ENCODE measurements around the gene ZNF865.
A peak's percentile ranks its signal among the peaks of the same experiment; 100 is the strongest.

The ZNF865 gene

DNA sequence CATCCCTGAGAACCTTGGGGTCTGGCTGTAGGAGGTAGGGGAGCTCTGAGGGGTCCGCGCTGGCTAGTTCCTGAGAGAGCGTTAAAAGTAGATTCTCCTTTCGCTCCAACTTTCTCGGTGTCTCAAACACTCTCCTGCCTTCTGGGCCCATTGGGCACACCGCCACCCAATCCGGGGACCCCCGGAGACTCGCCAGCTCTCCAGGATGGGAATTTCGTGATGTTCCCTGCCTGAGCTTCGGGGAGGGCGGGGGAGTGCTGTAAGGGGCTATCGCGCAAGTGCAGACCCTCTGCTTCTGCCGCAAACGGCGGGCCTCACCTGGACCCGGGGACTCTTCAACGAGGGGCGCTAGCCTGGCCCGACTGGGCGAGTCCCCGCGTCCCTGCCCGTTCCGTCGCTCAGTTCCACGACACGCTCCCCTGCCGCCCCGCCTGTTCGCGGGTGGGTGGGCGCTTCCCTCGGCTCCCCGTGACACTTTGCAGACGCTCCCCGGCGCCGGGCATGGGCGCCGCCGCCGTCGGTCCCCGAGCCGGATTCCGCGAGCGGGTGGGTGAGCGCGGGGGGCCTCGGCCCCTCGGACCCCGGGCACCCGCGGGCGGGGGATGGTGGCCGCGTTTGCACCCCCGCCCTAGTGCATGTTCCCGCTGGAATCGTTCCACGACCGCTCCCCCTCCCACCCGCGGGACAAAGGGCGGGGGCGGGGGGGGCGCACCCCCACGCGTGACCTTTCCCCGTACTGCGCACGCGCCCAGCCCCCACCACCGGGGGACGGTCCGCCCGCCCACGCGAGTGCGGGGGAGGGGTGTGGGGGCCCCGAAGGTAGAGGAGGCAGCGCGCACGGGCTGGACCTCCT, 42.5 kb downstream of the ZNF865 start, which contains the start of gene CCDC106:
CCDC106 (plus strand) TSS at position 481 of the 853 bp plus-strand sequence. CDS start 835 bp downstream, outside the sequence.
- no peak for TF ChIP-seq JUND (IDR thresholded peaks at IDR 0.05; ENCODE audit: low read depth)
- in situ Hi-C loops (cut with HindIII; ENCODE audit: low pct_unique_long_range_greater_than_20kb, low sequenced_read_pairs), result no loop called here
- peak; percentile 38 to 70 for DNase-seq (ENCODE audit: low read depth in 1 of 2, low spot score in 1 of 2)

DNA sequence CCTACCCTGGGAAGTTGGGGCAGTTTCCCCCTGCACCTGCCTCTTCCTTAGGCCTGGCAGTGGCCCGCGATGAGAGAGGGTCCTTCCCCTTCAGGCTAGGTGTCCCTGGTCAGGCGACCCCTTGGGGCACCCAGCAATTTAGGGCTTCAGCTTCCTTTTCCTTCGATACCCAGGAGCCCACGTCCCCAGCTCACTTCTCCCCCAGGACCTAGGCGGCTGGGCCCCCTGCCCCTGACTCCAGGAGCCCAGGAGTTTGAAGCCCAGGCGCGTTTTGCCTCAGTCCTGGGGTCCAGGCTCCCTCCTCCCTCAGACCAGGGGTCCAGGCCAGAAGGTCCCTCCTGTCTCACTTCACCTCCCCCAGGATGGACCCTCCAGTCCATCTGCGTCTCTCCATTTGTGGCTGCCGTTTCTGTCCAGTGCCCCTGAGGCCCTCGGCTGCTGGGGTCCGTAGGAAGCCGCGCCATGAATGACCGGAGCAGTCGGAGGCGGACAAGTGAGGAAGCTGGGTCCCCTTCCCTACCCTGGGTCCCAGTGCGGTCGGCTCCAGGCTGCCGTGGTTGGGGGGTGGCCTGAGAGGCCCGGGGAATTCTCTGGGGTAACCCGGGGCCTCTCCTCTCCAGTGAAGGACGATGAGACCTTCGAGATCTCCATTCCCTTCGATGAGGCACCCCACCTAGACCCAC, 43.3 kb downstream of the ZNF865 start:
- in situ Hi-C loops (cut with HindIII; ENCODE audit: low pct_unique_long_range_greater_than_20kb, low sequenced_read_pairs), result no loop called here
- DNase-seq (ENCODE audit: low read depth in 1 of 2, low spot score in 1 of 2), result no peak
- no peak for TF ChIP-seq JUND (IDR thresholded peaks at IDR 0.05; ENCODE audit: low read depth)

- TF ChIP-seq JUND (IDR thresholded peaks at IDR 0.05; ENCODE audit: low read depth), result no peak
- in situ Hi-C loops (cut with HindIII; ENCODE audit: low pct_unique_long_range_greater_than_20kb, low sequenced_read_pairs), result no loop called here
- DNase-seq (ENCODE audit: low read depth in 1 of 2, low spot score in 1 of 2), result no peak
Measured at GRCh38 chr19:55649268-55650125, 44.0 kb downstream of the ZNF865 start.

GRCh38 chr19:55650126-55650557, 44.7 kb downstream of the ZNF865 start:
- DNase-seq (ENCODE audit: low read depth in 1 of 2, low spot score in 1 of 2), result no peak
- no peak for TF ChIP-seq JUND (IDR thresholded peaks at IDR 0.05; ENCODE audit: low read depth)
- in situ Hi-C loops (cut with HindIII; ENCODE audit: low pct_unique_long_range_greater_than_20kb, low sequenced_read_pairs), result no loop called here

DNA sequence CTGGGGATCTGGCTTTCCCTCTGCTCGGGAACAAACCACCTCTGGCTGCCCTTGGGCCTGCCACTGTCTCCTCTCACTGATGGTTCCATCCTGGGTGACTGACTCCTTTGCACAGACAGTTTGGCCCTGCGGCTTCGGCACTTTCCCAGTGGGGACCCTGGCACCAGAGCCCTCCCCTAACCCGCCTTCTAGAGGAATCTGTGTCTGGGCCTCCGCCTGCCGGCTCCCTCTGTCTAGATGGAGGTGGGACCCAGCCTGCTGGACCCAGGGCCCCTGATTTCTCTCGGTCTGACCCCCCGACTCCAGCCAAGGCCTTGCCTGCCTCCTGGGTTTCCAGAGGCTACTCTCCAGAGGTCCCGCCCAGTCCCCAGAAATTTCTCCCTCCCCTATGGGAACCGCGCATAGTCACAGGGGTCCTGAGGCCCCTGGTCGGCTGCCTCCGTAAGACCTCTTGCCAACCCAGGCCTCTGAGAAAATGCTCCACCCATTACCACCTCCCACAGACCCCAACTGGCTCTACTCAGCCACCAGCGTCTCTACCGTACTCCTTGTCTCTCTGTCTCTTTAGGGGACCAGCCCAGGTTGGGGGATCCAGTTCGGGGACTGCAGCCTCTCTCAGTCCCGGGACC, 45.3 kb downstream of the ZNF865 start:
- TF ChIP-seq JUND (IDR thresholded peaks at IDR 0.05; ENCODE audit: low read depth), result no peak

DNA sequence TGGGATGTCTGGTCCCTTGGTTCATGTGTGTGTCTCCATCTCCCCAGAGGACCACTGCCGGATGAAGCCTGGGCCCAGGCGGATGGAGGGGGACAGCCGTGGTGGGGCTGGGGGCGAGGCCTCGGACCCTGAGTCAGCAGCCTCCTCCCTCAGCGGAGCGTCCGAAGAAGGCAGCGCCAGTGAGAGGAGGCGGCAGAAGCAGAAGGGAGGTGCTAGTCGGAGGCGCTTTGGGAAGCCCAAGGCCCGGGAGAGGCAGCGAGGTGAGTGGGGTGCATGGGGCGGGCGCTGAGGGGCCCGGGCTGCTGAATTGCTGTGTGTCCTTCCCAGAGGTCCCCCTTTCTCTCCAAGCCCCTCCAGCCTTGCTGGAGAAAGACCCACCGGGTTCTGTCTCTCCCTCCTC, 45.8 kb downstream of the ZNF865 start:
- TF ChIP-seq JUND (IDR thresholded peaks at IDR 0.05; ENCODE audit: low read depth), result no peak
- DNase-seq (ENCODE audit: low read depth in 1 of 2, low spot score in 1 of 2), result no peak
- in situ Hi-C loops (cut with HindIII; ENCODE audit: low pct_unique_long_range_greater_than_20kb, low sequenced_read_pairs), result no loop called here

More for the DNA sequence above, 45.3 kb downstream of the ZNF865 start:
- in situ Hi-C loops (cut with HindIII; ENCODE audit: low pct_unique_long_range_greater_than_20kb, low sequenced_read_pairs), result no loop called here
- no peak for DNase-seq (ENCODE audit: low read depth in 1 of 2, low spot score in 1 of 2)

DNA sequence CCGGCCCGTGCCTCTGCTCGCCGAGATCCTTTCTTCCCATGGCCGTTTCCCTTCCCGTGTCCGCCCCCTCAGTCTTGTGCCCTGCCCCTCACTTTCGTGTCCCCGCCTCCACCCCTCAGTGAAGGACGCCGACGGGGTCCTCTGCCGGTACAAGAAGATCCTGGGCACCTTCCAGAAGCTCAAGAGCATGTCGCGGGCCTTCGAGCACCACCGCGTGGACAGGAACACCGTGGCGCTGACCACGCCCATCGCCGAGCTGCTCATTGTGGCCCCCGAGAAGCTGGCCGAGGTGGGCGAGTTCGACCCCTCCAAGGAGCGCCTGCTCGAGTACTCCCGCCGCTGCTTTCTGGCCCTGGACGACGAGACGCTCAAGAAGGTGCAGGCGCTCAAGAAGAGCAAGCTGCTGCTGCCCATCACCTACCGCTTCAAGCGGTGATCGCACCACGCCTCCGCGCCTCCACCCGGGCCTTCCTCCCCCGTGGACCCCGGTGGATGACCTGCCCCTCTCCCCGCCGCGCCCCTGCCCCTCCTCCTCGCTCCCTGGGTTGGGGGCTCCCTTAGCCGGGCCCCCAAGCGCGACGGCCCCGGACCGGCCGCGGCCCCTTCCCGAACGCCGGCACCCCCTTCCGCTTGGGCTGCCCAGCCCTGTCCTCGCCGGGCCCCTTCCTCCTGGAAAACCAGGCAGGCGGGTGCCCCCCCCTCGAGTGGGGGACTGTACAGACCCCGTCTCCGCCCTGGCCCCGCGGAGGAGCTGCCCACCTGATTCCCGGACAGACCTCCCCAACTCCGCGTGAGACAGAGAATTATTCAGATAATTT, 47.1 kb downstream of the ZNF865 start:
- in situ Hi-C loops (cut with HindIII; ENCODE audit: low pct_unique_long_range_greater_than_20kb, low sequenced_read_pairs), result no loop called here
- DNase-seq (ENCODE audit: low read depth in 1 of 2, low spot score in 1 of 2), result no peak
- TF ChIP-seq JUND (IDR thresholded peaks at IDR 0.05; ENCODE audit: low read depth), result no peak

- TF ChIP-seq JUND (IDR thresholded peaks at IDR 0.05; ENCODE audit: low read depth), result no peak
- in situ Hi-C loops (cut with HindIII; ENCODE audit: low pct_unique_long_range_greater_than_20kb, low sequenced_read_pairs), result no loop called here
- DNase-seq (ENCODE audit: low read depth in 1 of 2, low spot score in 1 of 2), result peak; percentile 81 to 97
Measured at GRCh38 chr19:55653651-55654322, 48.3 kb downstream of the ZNF865 start.

DNA sequence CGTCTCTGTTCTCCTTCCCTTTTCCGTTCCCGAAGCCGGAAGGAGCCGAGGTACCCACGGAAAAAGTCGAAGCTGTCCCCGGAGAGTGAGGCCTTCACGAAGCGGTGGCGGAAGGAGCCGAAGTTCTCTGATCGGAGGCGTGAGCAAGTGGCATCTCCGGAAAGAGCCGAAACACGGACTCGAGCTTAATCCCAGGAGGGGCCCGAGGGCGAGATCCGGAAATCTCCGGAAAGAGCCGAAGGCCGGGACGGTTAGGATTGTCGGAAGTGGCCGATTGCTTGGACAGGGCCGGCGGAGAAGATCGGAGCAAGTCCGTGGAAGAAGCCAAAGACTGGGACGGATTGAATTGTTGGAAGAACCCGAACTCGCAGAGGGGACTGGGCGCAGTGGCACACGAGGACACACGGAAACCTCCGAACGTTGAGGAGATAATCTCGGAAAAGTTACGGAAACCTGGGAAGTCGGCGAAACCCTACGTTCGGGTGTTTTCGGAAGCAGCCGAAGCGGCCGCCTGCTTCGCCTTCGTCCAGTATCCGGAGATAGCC, 48.9 kb downstream of the ZNF865 start:
- DNase-seq (ENCODE audit: low read depth in 1 of 2, low spot score in 1 of 2), result peak; percentile 65 to 98
- in situ Hi-C loops (cut with HindIII; ENCODE audit: low pct_unique_long_range_greater_than_20kb, low sequenced_read_pairs), result no loop called here
- TF ChIP-seq JUND (IDR thresholded peaks at IDR 0.05; ENCODE audit: low read depth), result no peak

DNA sequence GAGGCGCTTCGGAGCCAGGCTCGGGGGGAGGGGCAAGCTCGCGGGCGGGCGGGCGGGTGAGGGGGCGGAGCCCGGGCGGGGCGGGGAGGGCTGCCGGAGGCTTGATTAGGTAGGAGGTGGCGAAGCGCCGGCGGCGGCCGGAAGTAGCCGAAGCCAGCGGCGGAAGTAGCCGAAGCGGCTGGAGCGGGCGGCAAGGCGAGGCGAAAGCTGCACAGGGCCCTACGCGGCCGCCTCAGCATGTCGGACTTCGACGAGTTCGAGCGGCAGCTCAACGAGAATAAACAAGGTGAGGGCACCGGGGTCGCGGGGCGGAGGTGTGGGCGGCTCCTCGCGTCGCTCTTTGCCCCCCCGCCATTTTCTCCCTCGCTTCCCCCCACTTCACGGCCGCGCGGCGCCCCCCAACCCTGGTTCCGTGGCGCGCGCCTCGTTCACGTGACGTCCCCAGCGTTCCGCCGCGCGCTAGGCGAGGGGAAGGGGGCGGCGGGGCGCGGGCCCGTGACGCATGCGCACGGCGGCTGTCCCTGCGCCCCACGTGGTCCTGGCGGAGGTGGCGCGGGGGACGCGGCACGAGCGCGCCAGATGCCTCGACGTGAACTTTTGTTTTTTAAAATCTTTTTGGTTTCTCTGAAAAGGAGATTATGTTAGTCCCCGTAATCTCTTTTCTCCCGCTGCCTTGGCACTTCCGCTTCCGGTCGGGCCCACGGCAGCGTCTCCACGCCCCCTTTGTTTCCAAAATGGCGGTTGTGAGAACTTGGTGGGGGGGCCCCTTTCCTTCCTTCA, 49.6 kb downstream of the ZNF865 start, which contains the start of gene U2AF2:
U2AF2 (plus strand) TSS at position 168 of the 780 bp plus-strand sequence; CDS start at position 238, 70 bp downstream.
- TF ChIP-seq JUND (IDR thresholded peaks at IDR 0.05; ENCODE audit: low read depth), result no peak
- in situ Hi-C loops (cut with HindIII; ENCODE audit: low pct_unique_long_range_greater_than_20kb, low sequenced_read_pairs), result no loop called here
- peak; percentile 60 to 91 for DNase-seq (ENCODE audit: low read depth in 1 of 2, low spot score in 1 of 2)
